ENCODE results near the gene WNK2.
"Not testable (repeated sequence)": the region's sequence is repeated elsewhere in the genome, so short reads cannot be mapped to it uniquely, and the experiment has no call there.

DNA sequence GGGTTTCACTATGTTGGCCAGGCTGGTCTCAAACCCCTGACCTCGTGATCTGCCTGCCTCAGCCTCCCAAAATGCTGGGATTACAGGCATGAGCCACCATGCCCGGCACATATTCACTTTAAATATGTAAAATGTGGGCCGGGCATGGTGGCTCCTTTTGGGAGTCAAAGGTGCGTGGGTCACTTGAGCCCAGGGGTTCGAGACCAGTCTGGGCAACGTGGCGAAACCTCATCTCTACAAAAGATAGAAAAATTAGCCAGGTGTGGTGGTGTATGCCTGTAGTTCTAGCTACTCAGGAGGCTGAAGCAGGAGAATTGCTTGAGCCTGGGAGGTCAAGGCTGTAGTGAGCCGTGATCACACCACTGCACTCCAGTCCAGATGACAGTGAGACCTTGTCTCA is 67.4 kb downstream of the WNK2 start:
- TF ChIP-seq, protein P1, sequence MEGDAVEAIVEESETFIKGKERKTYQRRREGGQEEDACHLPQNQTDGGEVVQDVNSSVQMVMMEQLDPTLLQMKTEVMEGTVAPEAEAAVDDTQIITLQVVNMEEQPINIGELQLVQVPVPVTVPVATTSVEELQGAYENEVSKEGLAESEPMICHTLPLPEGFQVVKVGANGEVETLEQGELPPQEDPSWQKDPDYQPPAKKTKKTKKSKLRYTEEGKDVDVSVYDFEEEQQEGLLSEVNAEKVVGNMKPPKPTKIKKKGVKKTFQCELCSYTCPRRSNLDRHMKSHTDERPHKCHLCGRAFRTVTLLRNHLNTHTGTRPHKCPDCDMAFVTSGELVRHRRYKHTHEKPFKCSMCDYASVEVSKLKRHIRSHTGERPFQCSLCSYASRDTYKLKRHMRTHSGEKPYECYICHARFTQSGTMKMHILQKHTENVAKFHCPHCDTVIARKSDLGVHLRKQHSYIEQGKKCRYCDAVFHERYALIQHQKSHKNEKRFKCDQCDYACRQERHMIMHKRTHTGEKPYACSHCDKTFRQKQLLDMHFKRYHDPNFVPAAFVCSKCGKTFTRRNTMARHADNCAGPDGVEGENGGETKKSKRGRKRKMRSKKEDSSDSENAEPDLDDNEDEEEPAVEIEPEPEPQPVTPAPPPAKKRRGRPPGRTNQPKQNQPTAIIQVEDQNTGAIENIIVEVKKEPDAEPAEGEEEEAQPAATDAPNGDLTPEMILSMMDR (IDR thresholded peaks at IDR 0.05), result not testable (repeated sequence)
- TF ChIP-seq POLR2A (IDR thresholded peaks at IDR 0.05), result not testable (repeated sequence)
